Mesodermal cell (in vitro differentiated cells): ENCODE data around the gene CYB561D1. TPM values are rescaled to one million over a fixed set of nuclear protein-coding genes. Genes with fewer than 3 reads are reported as not detected.
"Not testable (repeated sequence)": the region's sequence is repeated elsewhere in the genome, so short reads cannot be mapped to it uniquely, and the experiment has no call there.

Experiments used
- H3K27ac ChIP-seq: 2 replicates; pipeline ENCODE4 v1.7.0; 2013; ENCODE audit warnings: mild to moderate bottlenecking, low read depth, low read length, moderate library complexity; ENCODE audit not compliant: severe bottlenecking
- H3K36me3 ChIP-seq: 2 replicates; pipeline ENCODE4 v1.7.1; 2013; ENCODE audit warnings: mild to moderate bottlenecking, low read length, moderate library complexity; ENCODE audit not compliant: control insufficient read depth, insufficient read depth
- H3K4me1 ChIP-seq: one replicate; pipeline ENCODE4 v1.7.1; 2013; ENCODE audit warnings: mild to moderate bottlenecking, low read length; ENCODE audit not compliant: insufficient read depth, control insufficient read depth, poor library complexity, severe bottlenecking
- H3K4me3 ChIP-seq: 2 replicates; pipeline ENCODE4 v1.7.0; 2013; ENCODE audit warnings: low read length, control low read depth, mild to moderate bottlenecking; ENCODE audit not compliant: insufficient read depth, poor library complexity, severe bottlenecking; ENCODE audit errors: extremely low read depth
- H3K9me3 ChIP-seq: 2 replicates; pipeline ENCODE4 v1.7.1; 2013; ENCODE audit warnings: mild to moderate bottlenecking, low read length, moderate library complexity; ENCODE audit not compliant: control insufficient read depth
- WGBS, 2 experiments: methylation state at CpG; one replicate each; pipeline ENCODE4 v1.1.5; 2013; ENCODE audit warnings: missing lambda C conversion rate in 2 of 2; ENCODE audit not compliant: insufficient coverage in 2 of 2; 5-methylcytosine and 5-hydroxymethylcytosine counted together
- polyA plus RNA-seq, 2 experiments: library from polyadenylated mRNA; stranded (reverse); fragments of 50-300 nt; gene quantifications; one replicate each; pipeline ENCODE4 v1.2.3, GENCODE V29; 2013

Gene CYB561D1
- 3.7 TPM for polyA plus RNA-seq (2013, experiment 1 of 2)
- 4.4 TPM for polyA plus RNA-seq (2013, experiment 2 of 2)

- Histone ChIP-seq H3K9me3 (no peaks in the 10 kb centered on the region), H3K27ac (peak within 1 kb of the TSS; percentile 41), H3K36me3 (peaks cover 41% of the 10 kb centered on the region), H3K4me3 (peak within 1 kb of the TSS; percentile 87), H3K4me1 (peaks cover 12% of the 10 kb centered on the region)
- WGBS, 2 experiments: 1% methylated on average over 22 to 37 of the region's 44 CpGs
These were observed at the start of gene CYB561D1 for GRCh38 chr1:109493805-109494539. CYB561D1 (plus strand) TSS chr1:109494094; CDS start chr1:109494140, 46 bp downstream.

GRCh38 chr1:109444346-109444745, 49.5 kb upstream of the CYB561D1 start:
- Histone ChIP-seq H3K4me3 (no peak overlapping the region), H3K9me3 (peaks cover 9% of the 10 kb centered on the region), H3K36me3 (no peaks in the 10 kb centered on the region), H3K4me1 (peaks cover 5% of the 10 kb centered on the region), H3K27ac (no peak overlapping the region)
- 100% methylated on average over 1 of the region's 1 CpG; no CpG with 5 or more reads in 1 of the 2 experiments for WGBS, 2 experiments

- not testable (repeated sequence) for H3K27ac ChIP-seq, H3K4me3 ChIP-seq, H3K4me1 ChIP-seq, H3K9me3 ChIP-seq, H3K36me3 ChIP-seq
- 71 to 77% methylated on average over 6 to 9 of the region's 11 CpGs for WGBS, 2 experiments
These were observed 47.8 kb upstream of the CYB561D1 start for GRCh38 chr1:109445949-109446695.

- H3K27ac ChIP-seq: no peak overlapping the region
- no peaks in the 10 kb centered on the region for H3K4me1 ChIP-seq
- no peak overlapping the region for H3K4me3 ChIP-seq
- no peaks in the 10 kb centered on the region for H3K36me3 ChIP-seq
- 86 to 89% methylated on average over 2 to 4 of the region's 4 CpGs for WGBS, 2 experiments
- H3K9me3 ChIP-seq: peaks cover 9% of the 10 kb centered on the region
These were observed 46.4 kb upstream of the CYB561D1 start for GRCh38 chr1:109447524-109447923.

GRCh38 chr1:109454497-109455133, 39.3 kb upstream of the CYB561D1 start:
- H3K4me1 ChIP-seq: no peaks in the 10 kb centered on the region
- peaks cover 13% of the 10 kb centered on the region for H3K9me3 ChIP-seq
- no peaks in the 10 kb centered on the region for H3K36me3 ChIP-seq
- H3K27ac ChIP-seq: no peak overlapping the region
- no CpG with 5 or more reads among the region's 1 CpG for WGBS, 2 experiments
- no peak overlapping the region for H3K4me3 ChIP-seq

GRCh38 chr1:109457819-109458218, 36.1 kb upstream of the CYB561D1 start:
- Histone ChIP-seq H3K4me3 (no peak overlapping the region), H3K9me3 (peaks cover 13% of the 10 kb centered on the region), H3K36me3 (no peaks in the 10 kb centered on the region), H3K4me1 (no peaks in the 10 kb centered on the region), H3K27ac (no peak overlapping the region)
- WGBS, 2 experiments: 96 to 100% methylated on average over 2 to 3 of the region's 4 CpGs

- Histone ChIP-seq H3K27ac (no peak overlapping the region), H3K36me3 (no peaks in the 10 kb centered on the region), H3K4me1 (no peaks in the 10 kb centered on the region), H3K4me3 (peak overlapping the region; percentile 46), H3K9me3 (no peaks in the 10 kb centered on the region)
- WGBS, 2 experiments: 4 to 5% methylated on average over 13 to 23 of the region's 24 CpGs
These were observed 27.8 kb upstream of the CYB561D1 start for GRCh38 chr1:109466125-109466451.

GRCh38 chr1:109466452-109467300, 27.2 kb upstream of the CYB561D1 start, which contains the start of gene SYPL2:
SYPL2 (plus strand) TSS chr1:109466546; CDS start chr1:109466844, 298 bp downstream.
- no peaks in the 10 kb centered on the region for H3K9me3 ChIP-seq
- WGBS, 2 experiments: 0% methylated on average over 70 to 71 of the region's 88 CpGs

GRCh38 chr1:109467301-109467777, 26.6 kb upstream of the CYB561D1 start:
- H3K4me1 ChIP-seq: no peaks in the 10 kb centered on the region
- peak overlapping the region; percentile 5 for H3K4me3 ChIP-seq
- no peaks in the 10 kb centered on the region for H3K9me3 ChIP-seq
- no peaks in the 10 kb centered on the region for H3K36me3 ChIP-seq
- 11 to 31% methylated on average over 8 to 11 of the region's 23 CpGs for WGBS, 2 experiments
- no peak overlapping the region for H3K27ac ChIP-seq

More at GRCh38 chr1:109466452-109467300, 27.2 kb upstream of the CYB561D1 start, which contains the start of gene SYPL2:
- Histone ChIP-seq H3K4me1 (no peaks in the 10 kb centered on the region), H3K36me3 (no peaks in the 10 kb centered on the region), H3K27ac (no peak within 1 kb of the TSS), H3K4me3 (peak within 1 kb of the TSS; percentile 46)

GRCh38 chr1:109468061-109468460, 25.8 kb upstream of the CYB561D1 start:
- Histone ChIP-seq H3K36me3 (no peaks in the 10 kb centered on the region), H3K4me3 (no peak overlapping the region), H3K9me3 (no peaks in the 10 kb centered on the region), H3K4me1 (no peaks in the 10 kb centered on the region), H3K27ac (no peak overlapping the region)
- WGBS, 2 experiments: 80% methylated on average over 1 of the region's 1 CpG
